Brain microvascular endothelial cell (primary cell): ENCODE results near the gene FH.

Experiments used
- DNase-seq: peaks from one replicate; pipeline ENCODE4 v3.0.0-alpha.2; 2020
- H3K27ac ChIP-seq: fragments of 250-450 bp; sonication (Bioruptor Pico); 2 replicates; pipeline ENCODE4 v1.5.1; 2020; ENCODE audit warnings: mild to moderate bottlenecking, moderate library complexity
- H3K27me3 ChIP-seq: fragments of 250-450 bp; sonication (Bioruptor Pico); replicated peaks from 2 replicates; pipeline ENCODE4 v1.5.1; 2020; ENCODE audit warnings: mild to moderate bottlenecking
- H3K36me3 ChIP-seq: fragments of 250-450 bp; sonication (Bioruptor Pico); replicated peaks from 2 replicates; pipeline ENCODE4 v1.5.1; 2020; ENCODE audit warnings: mild to moderate bottlenecking
- H3K4me3 ChIP-seq: 2 replicates; pipeline ENCODE4 v1.5.1; 2011; ENCODE audit warnings: low read depth, mild to moderate bottlenecking, control low read depth, low read length, moderate library complexity
- in situ Hi-C: cut with HindIII; loops from 2 replicates; pipeline ENCODE4 v1.10.0; 2017; ENCODE audit warnings: low sequenced_read_pairs, low pct_ligation_motif_present
- TF ChIP-seq, protein P1 (sequence below): IDR thresholded peaks from 2 replicates; pipeline ENCODE4 v1.5.1; 2011; ENCODE audit warnings: low read depth, mild to moderate bottlenecking, moderate library complexity, low read length, control low read depth, inconsistent platforms; ENCODE audit errors: missing control alignments

FH gene

DNA sequence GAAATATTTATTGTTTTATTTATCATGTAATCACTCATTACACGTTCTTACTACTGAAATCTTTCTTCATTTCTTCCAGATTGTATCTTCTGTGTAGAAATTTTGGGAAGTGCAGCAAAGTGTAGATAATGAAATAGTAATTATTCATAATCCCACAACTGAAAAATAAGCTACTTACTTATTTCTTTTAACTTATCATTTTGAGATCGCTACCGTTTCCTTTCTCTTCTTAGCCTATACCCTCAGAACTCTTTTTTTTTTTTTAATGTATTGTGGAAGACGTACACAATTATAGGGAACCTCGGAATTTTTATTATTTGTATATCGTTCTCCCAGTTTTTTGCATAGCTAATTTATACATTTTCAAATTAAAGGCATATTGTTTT, 518 bp upstream of the FH start:
- peaks cover 9% of the 10 kb centered on the region for H3K27me3 ChIP-seq
- no peaks in the 10 kb centered on the region for H3K36me3 ChIP-seq
- peak overlapping the region; percentile 83 for H3K4me3 ChIP-seq
- H3K27ac ChIP-seq, result no peak overlapping the region
- in situ Hi-C loops, result no loop called here
- DNase-seq, result no peak
- TF ChIP-seq, protein P1, sequence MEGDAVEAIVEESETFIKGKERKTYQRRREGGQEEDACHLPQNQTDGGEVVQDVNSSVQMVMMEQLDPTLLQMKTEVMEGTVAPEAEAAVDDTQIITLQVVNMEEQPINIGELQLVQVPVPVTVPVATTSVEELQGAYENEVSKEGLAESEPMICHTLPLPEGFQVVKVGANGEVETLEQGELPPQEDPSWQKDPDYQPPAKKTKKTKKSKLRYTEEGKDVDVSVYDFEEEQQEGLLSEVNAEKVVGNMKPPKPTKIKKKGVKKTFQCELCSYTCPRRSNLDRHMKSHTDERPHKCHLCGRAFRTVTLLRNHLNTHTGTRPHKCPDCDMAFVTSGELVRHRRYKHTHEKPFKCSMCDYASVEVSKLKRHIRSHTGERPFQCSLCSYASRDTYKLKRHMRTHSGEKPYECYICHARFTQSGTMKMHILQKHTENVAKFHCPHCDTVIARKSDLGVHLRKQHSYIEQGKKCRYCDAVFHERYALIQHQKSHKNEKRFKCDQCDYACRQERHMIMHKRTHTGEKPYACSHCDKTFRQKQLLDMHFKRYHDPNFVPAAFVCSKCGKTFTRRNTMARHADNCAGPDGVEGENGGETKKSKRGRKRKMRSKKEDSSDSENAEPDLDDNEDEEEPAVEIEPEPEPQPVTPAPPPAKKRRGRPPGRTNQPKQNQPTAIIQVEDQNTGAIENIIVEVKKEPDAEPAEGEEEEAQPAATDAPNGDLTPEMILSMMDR, result no peak

DNA sequence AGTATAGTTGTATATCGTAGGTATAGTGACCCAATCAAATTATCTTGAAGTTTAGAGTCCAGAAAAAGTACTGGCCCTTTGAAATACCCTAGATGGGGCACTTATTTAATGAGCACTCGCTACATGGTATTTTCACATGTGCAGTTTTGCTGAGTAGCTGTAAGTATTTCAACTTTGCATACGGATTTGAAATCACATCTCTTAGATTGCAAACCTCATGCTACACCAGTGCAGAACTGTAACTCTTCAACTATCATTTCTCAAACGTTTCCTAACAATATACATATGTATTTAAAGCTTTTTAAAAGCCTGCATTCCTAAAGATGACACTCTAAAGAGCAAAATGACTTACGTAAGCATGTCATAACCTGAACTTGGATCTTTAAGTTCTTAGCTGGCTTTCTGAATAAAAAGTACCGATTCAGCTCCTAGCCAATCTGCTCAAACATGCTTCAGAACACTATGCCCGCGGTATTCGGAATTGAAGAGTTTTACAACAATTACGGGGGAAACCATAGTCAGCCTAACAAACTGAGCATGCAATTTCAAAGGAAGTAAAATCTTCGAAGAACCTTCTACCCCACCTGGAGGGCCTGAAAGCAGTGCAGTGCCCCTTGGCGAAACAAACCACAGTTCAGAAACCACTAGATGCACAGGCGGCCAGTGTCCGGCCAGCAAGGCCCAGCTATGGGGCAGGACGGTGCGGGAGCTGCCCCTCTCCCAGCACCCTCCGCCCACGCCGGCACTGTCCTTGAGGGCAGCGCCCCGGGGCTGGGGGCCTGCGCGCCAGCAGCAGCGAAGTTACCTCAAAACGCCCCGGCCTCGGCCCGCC, 863 bp downstream of the FH start:
- TF ChIP-seq, protein P1, result no peak
- Histone ChIP-seq H3K27me3 (peaks cover 6% of the 10 kb centered on the region), H3K4me3 (peak overlapping the region; percentile 83), H3K27ac (peak overlapping the region; percentile 57), H3K36me3 (no peaks in the 10 kb centered on the region)
- in situ Hi-C loops, result no loop called here
- DNase-seq, result peak; percentile 18

DNA sequence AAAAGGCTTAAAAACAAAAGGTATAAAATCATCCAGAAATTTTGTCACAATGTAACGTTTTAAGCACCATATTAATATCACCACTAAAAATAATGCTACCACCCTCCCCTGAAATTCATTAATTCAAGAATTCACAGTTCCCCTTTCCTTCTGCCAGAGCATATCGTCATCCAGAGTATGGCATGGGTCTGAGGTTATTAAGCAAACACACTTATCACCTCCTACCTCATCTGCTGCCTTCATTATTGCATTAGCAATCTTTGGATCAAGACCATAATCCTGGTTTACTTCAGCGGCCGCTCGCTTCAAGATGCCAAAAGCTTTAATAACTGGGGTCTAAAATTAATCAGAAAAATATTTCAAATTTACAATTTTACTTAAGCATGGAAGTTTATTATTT, 6.2 kb downstream of the FH start:
- Histone ChIP-seq H3K36me3 (peaks cover 15% of the 10 kb centered on the region), H3K4me3 (no peak overlapping the region), H3K27ac (no peak overlapping the region), H3K27me3 (no peaks in the 10 kb centered on the region)
- in situ Hi-C loops, result no loop called here
- DNase-seq, result no peak
- TF ChIP-seq, protein P1, result no peak

DNA sequence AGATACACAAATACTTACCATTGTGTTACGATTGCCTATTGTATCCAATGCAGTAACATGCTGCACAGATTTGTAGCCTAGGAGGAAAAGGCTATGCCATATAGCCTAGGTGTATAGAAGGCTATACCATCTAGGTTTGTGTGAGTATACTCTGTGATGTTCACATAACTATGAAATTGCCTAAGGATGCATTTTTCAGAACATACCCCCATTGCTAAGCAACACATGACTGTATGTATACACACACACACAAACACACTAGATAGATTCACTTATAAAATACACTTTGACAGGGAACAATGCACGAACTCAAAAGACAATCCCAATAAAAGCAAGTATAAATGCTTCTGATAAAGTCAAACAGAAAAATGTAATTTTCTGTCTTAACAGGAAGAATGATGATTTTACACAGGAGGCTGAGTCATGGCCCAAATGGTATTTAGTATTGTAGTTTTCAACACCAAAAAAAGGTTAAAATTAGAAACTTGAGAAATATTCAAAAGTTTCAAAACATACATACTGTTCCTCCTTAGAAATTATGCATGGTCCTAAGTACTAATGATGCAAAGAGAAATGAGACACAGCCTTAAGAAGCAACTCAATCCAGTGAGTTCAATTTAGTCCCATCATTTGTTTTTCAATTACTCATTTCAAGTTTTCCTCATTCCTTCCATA, 12.2 kb downstream of the FH start:
- no peak overlapping the region for H3K27ac ChIP-seq
- no peak overlapping the region for H3K4me3 ChIP-seq
- TF ChIP-seq, protein P1, result no peak
- peaks cover 43% of the 10 kb centered on the region for H3K36me3 ChIP-seq
- no peaks in the 10 kb centered on the region for H3K27me3 ChIP-seq
- no peak for DNase-seq
- in situ Hi-C loops, result no loop called here

DNA sequence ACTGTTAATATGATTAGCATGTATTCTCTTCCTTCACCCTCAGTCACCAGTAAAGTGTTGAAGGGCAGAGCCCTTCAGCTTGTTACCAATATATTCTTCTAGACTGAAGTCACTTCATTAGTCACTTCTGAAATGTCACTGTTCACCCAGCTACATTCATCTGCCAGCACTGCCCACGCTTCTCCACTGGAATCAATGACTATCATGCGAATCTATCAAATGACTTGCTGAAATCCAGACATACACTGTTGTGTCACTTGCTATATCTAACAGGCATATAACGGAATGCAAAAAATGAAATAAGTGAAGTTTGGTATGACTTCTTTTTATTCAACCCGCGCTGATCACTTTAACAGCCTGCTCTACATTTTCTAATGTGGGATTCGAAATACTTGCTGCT, 16.1 kb downstream of the FH start:
- TF ChIP-seq, protein P1, result no peak
- in situ Hi-C loops, result no loop called here
- no peak for DNase-seq
- peaks cover 36% of the 10 kb centered on the region for H3K36me3 ChIP-seq
- no peak overlapping the region for H3K27ac ChIP-seq
- no peaks in the 10 kb centered on the region for H3K27me3 ChIP-seq
- H3K4me3 ChIP-seq, result no peak overlapping the region
